Measurements from ENCODE around the gene C4A.
"Not testable (repeated sequence)": the region's sequence is repeated elsewhere in the genome, so short reads cannot be mapped to it uniquely, and the experiment has no call there.

C4A gene

GRCh38 chr6:31981744-31982143 is at the start of gene C4A:
Gene C4A (plus strand): TSS chr6:31982057. CDS start chr6:31982108, 51 bp downstream.
- not testable (repeated sequence) for DNase-seq (ENCODE audit: low spot score)

DNA sequence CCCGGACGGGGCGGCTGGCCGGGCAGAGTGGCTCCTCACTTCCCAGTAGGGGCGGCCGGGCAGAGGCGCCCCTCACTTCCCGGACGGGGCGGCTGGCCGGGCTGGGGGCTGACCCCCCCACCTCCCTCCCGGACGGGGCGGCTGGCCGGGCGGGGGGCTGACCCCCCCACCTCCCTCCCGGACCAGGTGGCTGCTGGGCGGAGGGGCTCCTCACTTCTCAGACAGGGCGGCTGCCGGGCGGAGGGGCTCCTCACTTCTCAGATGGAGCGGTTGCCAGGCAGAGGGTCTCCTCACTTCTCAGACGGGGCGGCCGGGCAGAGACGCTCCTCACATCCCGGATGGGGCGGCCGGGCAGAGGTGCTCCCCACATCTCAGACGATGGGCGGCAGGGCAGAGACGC is 49.7 kb upstream of the C4A start:
- DNase-seq (ENCODE audit: low spot score): not testable (repeated sequence)

GRCh38 chr6:31933537-31933936 is 48.3 kb upstream of the C4A start:
- DNase-seq (ENCODE audit: low spot score): no peak

DNA sequence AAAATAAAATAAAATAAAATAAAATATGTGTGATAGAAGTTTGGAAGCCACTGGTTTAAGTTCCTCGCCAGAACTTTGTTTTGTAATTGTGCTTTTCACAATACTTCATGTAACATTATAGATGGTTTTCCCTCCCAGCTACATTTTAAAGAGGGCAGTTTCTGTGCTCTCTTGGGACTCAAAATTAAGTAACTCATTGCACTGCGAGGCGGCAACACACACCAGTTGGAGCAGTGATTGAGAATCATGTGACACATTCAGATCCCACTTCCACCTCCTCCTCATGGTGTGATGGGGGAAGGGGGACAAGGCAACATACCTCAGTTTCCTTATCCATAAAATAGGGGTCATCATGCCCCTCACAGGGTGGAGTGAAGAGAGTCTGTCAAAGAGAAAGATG is 46.8 kb upstream of the C4A start:
- DNase-seq (ENCODE audit: low spot score): no peak

DNA sequence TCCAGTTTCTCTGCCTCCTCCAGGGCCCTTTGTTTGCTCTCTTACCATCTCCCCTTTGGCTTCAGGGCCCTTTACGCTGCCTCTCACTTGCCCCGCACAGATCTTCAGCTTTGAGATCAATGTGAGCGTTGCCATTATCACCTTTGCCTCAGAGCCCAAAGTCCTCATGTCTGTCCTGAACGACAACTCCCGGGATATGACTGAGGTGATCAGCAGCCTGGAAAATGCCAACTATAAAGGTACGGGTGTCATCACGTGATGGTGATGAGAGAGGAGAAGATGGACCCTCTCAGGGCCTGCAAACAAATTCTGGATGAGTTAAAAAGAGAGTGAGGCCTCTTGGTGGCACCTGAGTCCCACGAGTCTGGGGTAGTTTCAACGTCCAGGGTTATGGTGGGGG is 46.0 kb upstream of the C4A start:
- DNase-seq (ENCODE audit: low spot score): no peak

GRCh38 chr6:31940256-31940664 is 41.6 kb upstream of the C4A start:
- no peak for DNase-seq (ENCODE audit: low spot score)

GRCh38 chr6:31943742-31944141 is 38.1 kb upstream of the C4A start:
- no peak for DNase-seq (ENCODE audit: low spot score)

DNA sequence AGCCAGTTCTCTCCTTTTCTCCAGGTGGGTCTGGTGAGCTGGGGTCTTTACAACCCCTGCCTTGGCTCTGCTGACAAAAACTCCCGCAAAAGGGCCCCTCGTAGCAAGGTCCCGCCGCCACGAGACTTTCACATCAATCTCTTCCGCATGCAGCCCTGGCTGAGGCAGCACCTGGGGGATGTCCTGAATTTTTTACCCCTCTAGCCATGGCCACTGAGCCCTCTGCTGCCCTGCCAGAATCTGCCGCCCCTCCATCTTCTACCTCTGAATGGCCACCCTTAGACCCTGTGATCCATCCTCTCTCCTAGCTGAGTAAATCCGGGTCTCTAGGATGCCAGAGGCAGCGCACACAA is 36.7 kb upstream of the C4A start:
- no peak for DNase-seq (ENCODE audit: low spot score)

DNA sequence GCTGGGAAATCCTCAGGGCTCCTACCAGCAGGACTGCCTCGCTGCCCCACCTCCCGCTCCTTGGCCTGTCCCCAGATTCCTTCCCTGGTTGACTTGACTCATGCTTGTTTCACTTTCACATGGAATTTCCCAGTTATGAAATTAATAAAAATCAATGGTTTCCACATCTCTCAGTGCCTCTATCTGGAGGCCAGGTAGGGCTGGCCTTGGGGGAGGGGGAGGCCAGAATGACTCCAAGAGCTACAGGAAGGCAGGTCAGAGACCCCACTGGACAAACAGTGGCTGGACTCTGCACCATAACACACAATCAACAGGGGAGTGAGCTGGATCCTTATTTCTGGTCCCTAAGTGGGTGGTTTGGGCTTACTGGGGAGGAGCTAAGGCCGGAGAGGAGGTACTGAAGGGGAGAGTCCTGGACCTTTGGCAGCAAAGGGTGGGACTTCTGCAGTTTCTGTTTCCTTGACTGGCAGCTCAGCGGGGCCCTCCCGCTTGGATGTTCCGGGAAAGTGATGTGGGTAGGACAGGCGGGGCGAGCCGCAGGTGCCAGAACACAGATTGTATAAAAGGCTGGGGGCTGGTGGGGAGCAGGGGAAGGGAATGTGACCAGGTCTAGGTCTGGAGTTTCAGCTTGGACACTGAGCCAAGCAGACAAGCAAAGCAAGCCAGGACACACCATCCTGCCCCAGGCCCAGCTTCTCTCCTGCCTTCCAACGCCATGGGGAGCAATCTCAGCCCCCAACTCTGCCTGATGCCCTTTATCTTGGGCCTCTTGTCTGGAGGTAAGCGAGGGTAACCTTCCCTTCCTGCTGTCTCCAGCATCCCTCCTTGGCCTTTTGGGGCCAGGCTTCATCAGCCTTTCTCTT is 36.1 kb upstream of the C4A start, which contains the start of gene CFB:
TSS of gene CFB (plus strand) at position 589 of the 863 bp plus-strand sequence. CDS start at position 716, 127 bp downstream.
- DNase-seq (ENCODE audit: low spot score): peak; percentile 77

DNA sequence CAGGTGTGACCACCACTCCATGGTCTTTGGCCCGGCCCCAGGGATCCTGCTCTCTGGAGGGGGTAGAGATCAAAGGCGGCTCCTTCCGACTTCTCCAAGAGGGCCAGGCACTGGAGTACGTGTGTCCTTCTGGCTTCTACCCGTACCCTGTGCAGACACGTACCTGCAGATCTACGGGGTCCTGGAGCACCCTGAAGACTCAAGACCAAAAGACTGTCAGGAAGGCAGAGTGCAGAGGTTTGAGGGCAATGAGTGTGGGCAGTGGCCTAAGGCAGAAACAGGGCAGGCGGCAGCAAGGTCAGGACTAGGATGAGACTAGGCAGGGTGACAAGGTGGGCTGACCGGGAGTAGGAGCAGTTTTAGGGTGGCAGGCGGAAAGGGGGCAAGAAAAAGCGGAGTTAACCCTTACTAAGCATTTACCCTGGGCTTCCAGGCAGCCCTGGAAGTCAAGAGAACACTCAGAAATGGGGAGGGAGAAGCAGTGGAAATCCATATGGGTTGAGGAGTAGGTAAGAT is 35.4 kb upstream of the C4A start:
- DNase-seq (ENCODE audit: low spot score): no peak

DNA sequence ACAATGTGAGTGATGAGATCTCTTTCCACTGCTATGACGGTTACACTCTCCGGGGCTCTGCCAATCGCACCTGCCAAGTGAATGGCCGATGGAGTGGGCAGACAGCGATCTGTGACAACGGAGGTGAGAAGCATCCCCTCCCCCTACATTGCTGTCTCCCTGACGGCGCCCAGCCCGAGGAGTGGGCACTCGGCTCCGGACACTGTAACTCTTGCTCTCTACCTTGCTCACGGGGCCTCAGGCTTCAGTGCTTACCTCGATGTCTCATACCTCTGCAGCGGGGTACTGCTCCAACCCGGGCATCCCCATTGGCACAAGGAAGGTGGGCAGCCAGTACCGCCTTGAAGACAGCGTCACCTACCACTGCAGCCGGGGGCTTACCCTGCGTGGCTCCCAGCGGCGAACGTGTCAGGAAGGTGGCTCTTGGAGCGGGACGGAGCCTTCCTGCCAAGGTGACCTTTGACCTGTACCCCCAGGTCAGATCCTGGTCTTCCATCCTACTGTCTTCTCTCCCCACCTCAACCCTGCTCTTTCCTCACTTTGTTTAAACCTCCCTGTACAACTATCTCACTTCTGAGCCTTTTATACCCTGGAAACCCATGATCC is 34.7 kb upstream of the C4A start:
- DNase-seq (ENCODE audit: low spot score): no peak

DNA sequence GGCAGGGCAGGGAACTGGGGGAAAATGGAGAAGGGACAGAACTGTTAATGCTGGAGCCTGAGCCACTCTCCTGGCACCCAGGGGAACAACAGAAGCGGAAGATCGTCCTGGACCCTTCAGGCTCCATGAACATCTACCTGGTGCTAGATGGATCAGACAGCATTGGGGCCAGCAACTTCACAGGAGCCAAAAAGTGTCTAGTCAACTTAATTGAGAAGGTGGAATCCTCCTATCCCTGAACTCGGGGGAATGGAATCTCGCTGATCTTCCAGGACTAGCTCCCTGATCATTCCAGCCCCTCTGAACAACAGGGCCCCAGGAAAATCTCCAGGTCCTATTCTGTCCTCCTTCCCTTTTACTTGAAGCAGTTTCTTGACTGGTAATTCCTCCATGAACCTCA is 34.0 kb upstream of the C4A start:
- DNase-seq (ENCODE audit: low spot score): no peak

GRCh38 chr6:31948306-31948705 is 33.6 kb upstream of the C4A start:
- no peak for DNase-seq (ENCODE audit: low spot score)

DNA sequence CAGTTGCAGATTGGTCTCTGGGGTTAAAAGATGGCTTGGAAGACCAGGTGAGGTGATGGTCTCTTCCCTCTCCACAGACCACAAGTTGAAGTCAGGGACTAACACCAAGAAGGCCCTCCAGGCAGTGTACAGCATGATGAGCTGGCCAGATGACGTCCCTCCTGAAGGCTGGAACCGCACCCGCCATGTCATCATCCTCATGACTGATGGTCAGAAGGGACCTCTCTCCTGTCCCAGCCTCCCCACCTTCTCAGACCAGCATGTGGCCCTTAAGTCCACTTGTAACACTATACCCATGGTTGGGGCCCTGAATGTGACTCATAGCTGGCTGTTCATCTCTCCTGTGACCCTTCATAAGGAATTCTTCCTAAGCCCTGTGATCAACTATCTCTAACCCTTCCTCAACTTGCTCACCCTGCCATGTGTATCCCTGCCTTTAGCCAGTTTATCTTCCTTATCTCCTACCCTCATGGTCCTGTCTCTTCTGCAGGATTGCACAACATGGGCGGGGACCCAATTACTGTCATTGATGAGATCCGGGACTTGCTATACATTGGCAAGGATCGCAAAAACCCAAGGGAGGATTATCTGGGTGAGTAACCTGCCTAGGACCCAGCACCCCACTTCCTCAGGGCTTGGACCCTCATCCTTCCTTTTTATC is 33.0 kb upstream of the C4A start:
- no peak for DNase-seq (ENCODE audit: low spot score)

DNA sequence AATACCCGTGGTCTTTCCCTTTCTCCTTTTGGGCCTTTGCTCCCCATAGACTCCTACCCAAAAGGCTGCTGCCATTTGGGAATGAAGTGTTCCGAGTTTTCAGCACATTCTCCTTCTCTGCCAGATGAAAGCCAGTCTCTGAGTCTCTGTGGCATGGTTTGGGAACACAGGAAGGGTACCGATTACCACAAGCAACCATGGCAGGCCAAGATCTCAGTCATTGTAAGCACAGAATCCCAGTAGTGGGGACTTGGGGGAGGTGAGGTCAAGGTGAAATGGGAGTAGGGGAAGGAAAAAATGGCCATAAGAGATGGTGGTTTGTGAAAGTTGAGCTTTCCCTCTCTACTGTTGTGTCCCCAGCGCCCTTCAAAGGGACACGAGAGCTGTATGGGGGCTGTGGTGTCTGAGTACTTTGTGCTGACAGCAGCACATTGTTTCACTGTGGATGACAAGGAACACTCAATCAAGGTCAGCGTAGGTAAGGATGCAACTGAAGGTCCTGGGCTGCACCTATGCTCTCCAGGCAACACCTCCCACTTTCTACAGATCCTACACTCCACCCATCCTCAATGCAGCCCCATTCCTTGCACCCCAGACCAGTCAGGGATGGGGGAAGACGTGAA is 31.8 kb upstream of the C4A start:
- DNase-seq (ENCODE audit: low spot score): no peak

DNA sequence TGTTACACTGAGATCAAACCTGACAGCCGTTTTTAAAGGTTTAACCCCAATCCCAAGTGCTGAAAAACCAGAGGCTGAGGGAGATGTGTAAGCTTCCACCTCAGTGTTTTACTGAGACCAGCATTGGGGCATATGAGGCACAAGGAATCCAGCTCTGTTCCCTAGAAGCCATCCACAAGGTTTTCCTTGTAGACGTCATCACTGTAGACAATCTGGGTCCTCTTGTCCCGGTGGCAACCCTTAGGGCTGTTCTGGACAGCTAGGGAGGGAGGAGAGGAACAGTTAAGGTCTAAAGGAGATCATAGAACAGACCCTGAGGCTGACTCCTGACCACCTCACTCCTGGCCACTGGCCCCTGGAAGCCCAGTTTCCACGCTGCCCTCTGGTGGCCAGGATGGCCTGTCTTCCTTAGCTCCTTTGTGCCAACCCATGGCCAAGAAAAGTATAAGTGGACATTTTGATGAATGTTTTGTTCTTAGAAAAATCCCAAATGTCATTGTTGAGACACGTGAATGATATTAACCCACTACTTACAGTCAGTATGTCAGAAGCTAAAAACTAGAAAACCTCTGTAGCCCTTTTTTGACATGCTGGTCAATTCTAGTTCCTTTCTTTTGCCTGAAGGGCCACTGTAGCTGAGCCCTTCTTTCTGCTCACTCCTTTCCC is 29.6 kb upstream of the C4A start:
- peak; percentile 80 for DNase-seq (ENCODE audit: low spot score)

- no peak for DNase-seq (ENCODE audit: low spot score)
Measured at GRCh38 chr6:31952890-31953289, 29.0 kb upstream of the C4A start.

DNA sequence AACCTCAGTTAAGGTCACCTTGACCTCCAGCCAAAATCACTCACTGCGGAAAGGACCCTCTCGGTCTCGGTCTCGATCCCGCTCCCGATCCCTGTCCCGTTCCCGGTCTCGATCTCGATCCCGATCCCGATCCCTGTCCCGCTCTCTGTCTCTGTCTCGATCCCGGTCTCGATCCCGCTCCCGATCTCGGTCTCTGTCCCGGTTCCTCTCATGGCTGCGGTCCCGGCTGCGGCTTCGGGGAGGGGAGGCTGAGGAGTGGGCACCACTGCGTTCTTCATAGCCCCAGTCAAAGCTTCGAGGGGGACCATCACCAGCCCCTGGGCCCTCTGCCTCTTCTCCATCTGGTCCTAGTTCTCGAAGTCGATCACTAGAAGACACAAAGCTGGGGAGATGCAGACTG is 27.3 kb upstream of the C4A start:
- no peak for DNase-seq (ENCODE audit: low spot score)

DNA sequence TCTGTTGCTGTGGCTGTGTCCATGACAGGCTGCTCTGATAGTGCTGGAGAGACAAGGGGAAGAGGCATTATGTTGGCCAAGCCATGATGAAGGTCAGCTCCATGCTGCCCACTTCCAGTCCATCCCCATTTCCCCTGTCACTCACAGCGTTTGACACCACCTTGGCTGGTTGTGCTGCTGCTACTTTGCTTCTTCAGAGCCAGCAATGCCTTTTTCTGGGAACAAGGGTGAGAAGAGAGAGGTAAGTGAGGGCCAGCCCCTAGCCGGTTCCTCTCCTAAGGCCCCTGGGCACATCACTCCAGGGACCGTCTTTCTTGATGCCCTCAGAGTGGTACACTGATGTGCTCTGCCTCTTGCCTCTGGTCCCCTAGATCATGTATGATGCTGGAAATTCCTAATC is 25.1 kb upstream of the C4A start:
- no peak for DNase-seq (ENCODE audit: low spot score)

DNA sequence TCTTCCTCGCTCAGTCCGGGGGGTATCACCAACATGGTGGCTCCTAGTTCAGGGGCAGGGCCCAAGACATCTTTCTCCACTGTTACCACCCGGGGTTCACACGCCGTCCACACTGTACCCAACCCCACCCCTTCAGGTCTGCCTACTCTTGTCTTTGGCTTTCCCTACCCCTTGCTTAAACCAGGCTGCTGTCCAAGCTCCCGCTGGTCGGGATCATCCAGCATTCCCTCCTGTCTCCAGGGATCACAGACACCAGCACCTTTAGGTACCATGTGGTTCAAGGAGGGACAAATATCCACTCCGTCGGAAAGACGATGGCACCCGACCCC is 23.5 kb upstream of the C4A start:
- no peak for DNase-seq (ENCODE audit: low spot score)

DNA sequence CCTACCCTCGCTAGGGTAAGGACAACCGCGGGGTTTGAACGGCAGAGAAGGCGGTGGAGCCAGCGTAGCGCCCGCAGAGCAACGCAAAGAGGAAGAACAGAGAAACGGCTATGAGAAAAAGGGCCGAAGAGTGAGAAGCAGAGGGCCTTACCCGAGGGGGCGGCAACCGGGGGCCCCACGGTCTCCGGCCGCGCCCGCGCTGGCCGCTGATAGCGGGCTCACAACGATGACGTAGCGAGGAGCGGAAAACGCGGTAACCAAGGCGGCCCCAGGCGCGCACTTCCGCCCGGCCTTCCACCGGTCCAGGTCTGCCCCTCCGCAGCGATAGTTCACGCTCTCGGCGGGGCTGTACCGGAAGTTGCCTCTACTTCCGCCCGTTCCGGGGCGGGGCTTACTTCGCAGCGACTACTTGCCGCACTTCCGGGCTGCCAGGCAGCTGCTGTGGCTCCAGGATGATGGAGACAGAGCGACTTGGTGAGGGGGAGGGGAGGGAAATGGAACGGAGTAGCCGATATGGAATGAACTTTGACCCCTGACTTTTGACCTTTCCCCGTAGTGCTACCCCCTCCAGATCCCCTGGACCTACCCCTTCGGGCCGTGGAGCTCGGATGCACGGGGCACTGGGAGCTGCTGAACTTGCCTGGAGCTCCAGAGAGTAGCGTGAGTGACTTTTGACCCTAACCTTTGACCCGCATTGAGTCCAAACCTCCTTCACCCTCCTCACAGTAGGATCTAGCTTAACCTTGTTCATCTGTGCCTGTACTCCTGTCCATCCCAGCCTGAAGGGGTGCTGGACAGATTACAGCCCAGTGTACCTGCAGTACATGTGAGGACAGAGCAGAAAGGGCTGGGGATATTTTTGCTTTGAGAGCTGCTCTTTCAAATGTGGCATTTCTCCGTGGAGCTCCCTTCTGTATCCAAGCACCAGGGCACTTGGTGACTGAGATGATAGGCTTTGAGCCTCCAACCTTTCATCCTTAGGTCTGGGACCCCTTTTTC is 22.8 kb upstream of the C4A start, which contains the start of the genes NELFE and SKIC2:
TSS of gene NELFE (minus strand) at position 231 of the 999 bp plus-strand sequence. CDS start 525 bp downstream, outside the sequence.
TSS of gene SKIC2 (plus strand) at position 435 of the 999 bp plus-strand sequence. CDS start at position 453, 18 bp downstream.
- DNase-seq (ENCODE audit: low spot score): peak; percentile 100
